ENCODE measurements around the gene PIK3R4. TPM values are rescaled to one million over a fixed set of nuclear protein-coding genes. Genes with fewer than 3 reads are reported as not detected.

PIK3R4 gene
- total RNA-seq: 10 to 100 TPM; 20.6 to 54.6 (median 35.8) TPM

GRCh38 chr3:130746246-130747039 is at the start of gene PIK3R4:
Gene PIK3R4 (minus strand): TSS chr3:130746829. CDS start chr3:130745218, 1,611 bp downstream.
- TF ChIP-seq CTCF (IDR thresholded peaks at IDR 0.05) (no peak), POLR2A (IDR thresholded peaks at IDR 0.05) (peak; percentile 65 to 67)
- Histone ChIP-seq H3K4me3 (peak within 1 kb of the TSS; percentile 70 to 91 (median 76)), H3K9me3 (no peaks in the 10 kb centered on the region), H3K27me3 (no peaks in the 10 kb centered on the region), H3K27ac (peak within 1 kb of the TSS; percentile 78 to 90 (median 83)), H3K36me3 (no peaks in the 10 kb centered on the region), H3K4me1 (peaks cover 0 to 25% (median 4%) of the 10 kb centered on the region in 4 donors)
- DNase-seq: peak; percentile 90 to 98 (median 98)

GRCh38 chr3:130795396-130795795 is 48.8 kb upstream of the PIK3R4 start:
- no peak overlapping the region for H3K27ac ChIP-seq
- H3K27me3 ChIP-seq: no peaks in the 10 kb centered on the region
- H3K4me1 ChIP-seq: no peaks in the 10 kb centered on the region
- TF ChIP-seq CTCF (IDR thresholded peaks at IDR 0.05) (no peak), POLR2A (IDR thresholded peaks at IDR 0.05) (no peak)
- H3K4me3 ChIP-seq: no peak overlapping the region
- H3K36me3 ChIP-seq: no peaks in the 10 kb centered on the region
- H3K9me3 ChIP-seq: no peaks in the 10 kb centered on the region
- DNase-seq: no peak

- TF ChIP-seq CTCF (IDR thresholded peaks at IDR 0.05) (no peak), POLR2A (IDR thresholded peaks at IDR 0.05) (no peak)
- H3K9me3 ChIP-seq: no peaks in the 10 kb centered on the region
- no peaks in the 10 kb centered on the region for H3K27me3 ChIP-seq
- DNase-seq: no peak
- H3K4me1 ChIP-seq: no peaks in the 10 kb centered on the region
- no peak overlapping the region for H3K4me3 ChIP-seq
- no peaks in the 10 kb centered on the region for H3K36me3 ChIP-seq
- no peak overlapping the region for H3K27ac ChIP-seq
Observed at GRCh38 chr3:130792246-130792645, 45.6 kb upstream of the PIK3R4 start.

- TF ChIP-seq CTCF (IDR thresholded peaks at IDR 0.05): peak in 1 of 6 experiments; percentile 9
- TF ChIP-seq POLR2A (IDR thresholded peaks at IDR 0.05): no peak
- DNase-seq: peak in 2 of 3 donors; percentile 57 to 59
- H3K4me3 ChIP-seq: no peak overlapping the region
- no peaks in the 10 kb centered on the region for H3K27me3 ChIP-seq
- no peaks in the 10 kb centered on the region for H3K9me3 ChIP-seq
- no peaks in the 10 kb centered on the region for H3K36me3 ChIP-seq
- H3K27ac ChIP-seq: peak overlapping the region in 1 of 4 donors; percentile 45
- H3K4me1 ChIP-seq: no peaks in the 10 kb centered on the region
Observed at GRCh38 chr3:130789782-130790322, 43.2 kb upstream of the PIK3R4 start.

GRCh38 chr3:130787422-130788068 is 40.9 kb upstream of the PIK3R4 start:
- Histone ChIP-seq H3K4me1 (no peaks in the 10 kb centered on the region), H3K4me3 (no peak overlapping the region), H3K9me3 (no peaks in the 10 kb centered on the region), H3K27ac (no peak overlapping the region), H3K27me3 (no peaks in the 10 kb centered on the region), H3K36me3 (no peaks in the 10 kb centered on the region)
- TF ChIP-seq POLR2A (IDR thresholded peaks at IDR 0.05) (no peak), CTCF (IDR thresholded peaks at IDR 0.05) (no peak)
- no peak for DNase-seq

Data from Peyer's patch (tissue), 4 donors.